Smooth muscle cell (in vitro differentiated cells): ENCODE measurements around the gene CMTM1. TPM values are rescaled to one million over a fixed set of nuclear protein-coding genes. Genes with fewer than 3 reads are reported as not detected.

Experiments
- DNase-seq: peaks from one replicate; lab custom pipeline; 2025; ENCODE audit not compliant: unreplicated experiment; lab: John Stamatoyannopoulos, UW
- H2AFZ ChIP-seq: fragments of 200-600 bp; sonication (generic); 2 replicates; pipeline ENCODE4 v1.6.0; 2016; ENCODE audit warnings: antibody characterized with exemption, low read depth, mild to moderate bottlenecking
- H3F3A ChIP-seq: fragments of 200-600 bp; sonication (generic); 2 replicates; pipeline ENCODE4 v1.6.0; 2017; ENCODE audit warnings: antibody characterized with exemption, low read depth
- H3K27ac ChIP-seq: fragments of 200-600 bp; sonication (generic); 2 replicates; pipeline ENCODE4 v1.5.1; 2016; ENCODE audit warnings: low read depth, mild to moderate bottlenecking
- H3K27me3 ChIP-seq: fragments of 200-600 bp; sonication (generic); 2 replicates; pipeline ENCODE4 v1.6.1; 2016; ENCODE audit warnings: low read depth, mild to moderate bottlenecking
- H3K36me3 ChIP-seq: fragments of 200-600 bp; sonication (generic); 2 replicates; pipeline ENCODE4 v1.5.1; 2016; ENCODE audit warnings: low read depth
- H3K4me1 ChIP-seq: fragments of 200-600 bp; sonication (generic); 2 replicates; pipeline ENCODE4 v1.5.1; 2016; ENCODE audit warnings: low read depth
- H3K4me2 ChIP-seq: fragments of 200-600 bp; sonication (generic); 2 replicates; pipeline ENCODE4 v1.6.0; 2016; ENCODE audit warnings: mild to moderate bottlenecking
- H3K4me3 ChIP-seq: fragments of 200-600 bp; sonication (generic); 2 replicates; pipeline ENCODE4 v1.5.1; 2016; ENCODE audit warnings: mild to moderate bottlenecking
- H3K79me2 ChIP-seq: fragments of 200-600 bp; sonication (generic); 2 replicates; pipeline ENCODE4 v1.6.0; 2016; ENCODE audit warnings: low read depth, mild to moderate bottlenecking
- H3K9ac ChIP-seq: fragments of 200-600 bp; sonication (generic); 2 replicates; pipeline ENCODE4 v1.6.0; 2016; ENCODE audit warnings: low read depth
- H3K9me3 ChIP-seq: fragments of 200-600 bp; sonication (generic); replicated peaks from 2 replicates; pipeline ENCODE4 v1.5.1; 2016; ENCODE audit warnings: low read depth
- H4K20me1 ChIP-seq: fragments of 200-600 bp; sonication (generic); 2 replicates; pipeline ENCODE4 v1.6.0; 2016; ENCODE audit warnings: low read depth
- CTCF ChIP-seq: fragments of 200-600 bp; sonication (generic); IDR thresholded peaks from 2 replicates; pipeline ENCODE4 v1.5.1; 2017; ENCODE audit warnings: borderline replicate concordance, mild to moderate bottlenecking, antibody characterized with exemption; ENCODE audit not compliant: insufficient read depth, poor library complexity, severe bottlenecking
- WGBS: methylation state at CpG from one replicate; pipeline ENCODE4 v1.1.7; 2016; ENCODE audit warnings: low lambda C conversion rate; 5-methylcytosine and 5-hydroxymethylcytosine counted together
- polyA plus RNA-seq: library from polyadenylated mRNA; unstranded; fragments of >200 nt; fragmentation: Nextera tagmentation; extraction: Ambion mirVana; gene quantifications from 2 replicates; pipeline ENCODE4 v1.2.1, GENCODE V29; 2016
- total RNA-seq: library from RNA; depleted of rRNA; stranded (reverse); fragments of >200 nt; gene quantifications from 2 replicates; pipeline ENCODE4 v1.2.3, GENCODE V29; 2014

Gene CMTM1
- total and polyA plus RNA-seq, 2 experiments from 2014 or later = 0.27 to 2.5 TPM

- Histone ChIP-seq H3K9me3 (no peaks in the 10 kb centered on the region), H3K36me3 (no peaks in the 10 kb centered on the region), H3K9ac (peak overlapping the region; percentile 92), H3K4me2 (peak overlapping the region; percentile 90), H3K79me2 (peaks cover 15% of the 10 kb centered on the region), H3K27ac (peak overlapping the region; percentile 67), H3F3A (no peaks in the 10 kb centered on the region), H3K4me3 (peak overlapping the region; percentile 97), H3K4me1 (peaks cover 8% of the 10 kb centered on the region), H4K20me1 (peaks cover 56% of the 10 kb centered on the region), H3K27me3 (no peaks in the 10 kb centered on the region), H2AFZ (no peak overlapping the region)
- no peak for TF ChIP-seq CTCF
- 70% methylated on average over 10 of the region's 10 CpGs for WGBS
- no peak for DNase-seq
Observed at GRCh38 chr16:66605979-66606751, 39.9 kb downstream of the CMTM1 start.

GRCh38 chr16:66608241-66609138 lies 42.3 kb downstream of the CMTM1 start:
- Histone ChIP-seq H4K20me1 (peaks cover 67% of the 10 kb centered on the region), H3K9me3 (no peaks in the 10 kb centered on the region), H3K27ac (no peak overlapping the region), H3K4me1 (peaks cover 8% of the 10 kb centered on the region), H3K4me3 (no peak overlapping the region), H3K4me2 (no peak overlapping the region), H3K9ac (no peak overlapping the region), H3K79me2 (peaks cover 15% of the 10 kb centered on the region), H3F3A (no peaks in the 10 kb centered on the region), H2AFZ (no peak overlapping the region), H3K36me3 (no peaks in the 10 kb centered on the region), H3K27me3 (no peaks in the 10 kb centered on the region)
- peak; percentile 49 for DNase-seq
- WGBS = 39% methylated on average over 17 of the region's 17 CpGs
- peak; percentile 94 for TF ChIP-seq CTCF

- no peaks in the 10 kb centered on the region for H3K27me3 ChIP-seq
- no peak overlapping the region for H3K9ac ChIP-seq
- H3K79me2 ChIP-seq = peaks cover 15% of the 10 kb centered on the region
- H3K4me3 ChIP-seq = no peak overlapping the region
- peaks cover 69% of the 10 kb centered on the region for H4K20me1 ChIP-seq
- H3K4me1 ChIP-seq = peaks cover 8% of the 10 kb centered on the region
- no peaks in the 10 kb centered on the region for H3F3A ChIP-seq
- DNase-seq = no peak
- WGBS = 95% methylated on average over 11 of the region's 12 CpGs
- TF ChIP-seq CTCF = no peak
- no peak overlapping the region for H3K27ac ChIP-seq
- no peak overlapping the region for H2AFZ ChIP-seq
- H3K36me3 ChIP-seq = no peaks in the 10 kb centered on the region
- H3K4me2 ChIP-seq = no peak overlapping the region
- no peaks in the 10 kb centered on the region for H3K9me3 ChIP-seq
Observed at GRCh38 chr16:66609139-66609510, 42.9 kb downstream of the CMTM1 start.
